SKM-1 treated with dmso at 0.1 percent for 144 hours (cell line): Measurements from ENCODE around the gene CHCHD10.

ENCODE experiments used
- DNase-seq: peaks from one replicate; lab custom pipeline; 2025; ENCODE audit not compliant: unreplicated experiment; lab: John Stamatoyannopoulos, UW

CHCHD10 gene

DNA sequence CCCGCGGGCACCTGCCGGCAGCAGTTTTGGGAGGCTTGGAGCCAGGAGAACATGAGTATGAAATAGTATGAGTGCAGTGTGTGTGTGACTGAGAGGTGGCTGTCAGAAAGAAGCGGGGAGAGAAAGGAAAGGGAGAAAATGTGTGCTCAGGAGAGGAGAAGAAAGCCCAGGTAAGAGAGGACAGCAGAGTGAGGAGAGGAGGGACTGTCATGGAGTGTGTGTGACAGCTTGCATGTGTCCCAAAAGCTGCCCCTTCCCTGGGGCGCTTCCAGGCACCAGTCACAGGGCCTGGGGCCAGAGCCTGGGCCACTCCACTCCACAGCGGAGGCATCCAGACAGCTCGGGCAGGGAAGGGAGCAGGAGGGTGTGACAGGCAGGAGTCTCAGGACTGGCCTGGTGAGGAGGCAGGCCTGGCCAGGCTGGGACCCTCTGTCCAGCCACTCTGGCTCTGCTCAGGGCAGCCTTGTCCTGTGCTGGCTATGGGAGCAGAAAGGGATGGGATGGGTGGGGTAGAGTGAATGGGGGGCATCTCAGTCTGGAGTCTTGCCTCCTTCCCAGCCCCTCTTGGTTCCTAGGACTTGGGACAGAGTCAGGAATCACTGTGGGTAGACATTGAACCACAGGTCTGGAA, 5.8 kb upstream of the CHCHD10 start:
- DNase-seq: no peak

DNA sequence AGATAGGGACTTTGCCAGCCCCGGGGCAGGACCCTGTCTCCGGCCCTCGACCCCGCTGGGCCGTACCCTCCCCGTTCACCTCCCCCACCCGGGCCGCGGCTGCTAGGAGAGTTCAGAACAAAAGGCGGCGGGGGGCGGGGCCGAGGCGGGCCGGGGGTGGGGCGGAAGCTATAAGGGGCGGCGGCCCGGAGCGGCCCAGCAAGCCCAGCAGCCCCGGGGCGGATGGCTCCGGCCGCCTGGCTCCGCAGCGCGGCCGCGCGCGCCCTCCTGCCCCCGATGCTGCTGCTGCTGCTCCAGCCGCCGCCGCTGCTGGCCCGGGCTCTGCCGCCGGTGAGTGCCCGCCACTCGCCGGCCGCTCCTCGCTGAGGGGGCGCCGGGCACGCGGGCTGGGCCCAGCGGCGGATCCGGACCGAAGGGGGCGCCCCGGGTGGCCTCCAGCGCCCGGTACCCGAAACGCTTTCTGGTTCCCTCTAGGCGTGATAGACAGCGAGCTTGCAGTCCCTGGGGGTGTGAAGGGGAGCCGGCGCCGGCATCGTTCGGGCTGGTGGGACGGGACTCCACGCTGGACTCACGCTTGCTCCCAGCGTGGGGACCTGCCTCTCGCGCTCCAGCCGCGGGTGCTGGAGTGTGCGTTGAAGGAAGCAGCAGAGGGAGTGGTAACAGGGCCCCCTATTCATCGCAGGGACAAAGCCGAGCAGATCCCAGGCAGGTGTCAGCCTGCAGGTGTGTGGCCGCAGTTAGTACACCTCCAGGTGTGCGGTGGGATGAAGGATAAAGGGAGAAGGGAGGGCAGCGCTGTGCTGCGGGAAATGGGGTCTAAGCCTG, 5.1 kb upstream of the CHCHD10 start, which contains the start of gene MMP11:
TSS of gene MMP11 (plus strand) at position 201 of the 825 bp plus-strand sequence. CDS start at position 223, 22 bp downstream.
- DNase-seq: no peak

DNA sequence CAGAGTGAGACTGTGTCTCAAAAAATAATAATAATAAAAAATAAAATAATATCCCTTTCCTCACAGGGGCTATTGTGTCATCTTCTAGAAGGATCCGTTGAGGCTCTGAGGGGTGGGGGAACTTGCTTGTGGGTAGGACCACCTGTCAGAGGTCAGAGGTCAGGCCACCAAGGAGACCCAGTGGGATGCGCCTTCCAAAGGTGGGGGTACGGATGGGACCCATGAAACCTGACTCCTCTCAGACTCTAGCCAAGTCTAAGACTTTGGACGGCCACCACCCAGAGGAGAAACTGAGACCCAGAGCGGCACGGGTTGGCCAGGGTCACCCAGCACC, 4.5 kb upstream of the CHCHD10 start:
- no peak for DNase-seq

GRCh38 chr22:23769321-23769965, 1.7 kb upstream of the CHCHD10 start:
- DNase-seq: no peak

GRCh38 chr22:23767303-23767672, 484 bp downstream of the CHCHD10 start:
- no peak for DNase-seq

- no peak for DNase-seq
Observed at GRCh38 chr22:23764899-23765881, 2.6 kb downstream of the CHCHD10 start.

GRCh38 chr22:23763954-23764353, 3.8 kb downstream of the CHCHD10 start:
- DNase-seq: no peak

GRCh38 chr22:23763579-23763945, 4.2 kb downstream of the CHCHD10 start:
- DNase-seq: no peak

- DNase-seq: no peak
Observed at GRCh38 chr22:23762842-23763578, 4.8 kb downstream of the CHCHD10 start, which contains the start of gene C22orf15. C22orf15 (plus strand) TSS chr22:23762990; CDS start chr22:23763307, 317 bp downstream.

DNA sequence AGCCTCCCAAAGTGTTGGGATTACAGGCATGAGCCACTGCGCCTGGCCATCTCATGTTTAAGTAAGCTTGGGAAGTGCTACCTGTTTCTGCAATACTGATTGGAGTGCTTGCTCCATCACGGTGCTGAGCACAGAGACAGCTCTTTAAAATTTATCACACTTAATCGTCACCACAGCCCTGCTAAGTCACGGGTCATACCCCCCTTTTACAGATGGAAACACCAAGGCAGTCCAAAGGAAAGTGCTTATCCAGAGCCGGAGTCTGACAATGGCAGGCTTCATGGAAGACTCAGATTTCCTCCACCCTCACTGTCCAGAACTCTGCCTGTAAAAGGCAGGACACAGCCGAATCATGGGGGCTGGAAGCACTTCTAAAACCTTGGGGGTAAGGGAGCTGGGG, 7.7 kb downstream of the CHCHD10 start:
- DNase-seq: no peak

- DNase-seq: no peak
Observed at GRCh38 chr22:23759566-23759965, 8.2 kb downstream of the CHCHD10 start.

GRCh38 chr22:23756891-23757290, 10.9 kb downstream of the CHCHD10 start:
- DNase-seq: no peak

DNA sequence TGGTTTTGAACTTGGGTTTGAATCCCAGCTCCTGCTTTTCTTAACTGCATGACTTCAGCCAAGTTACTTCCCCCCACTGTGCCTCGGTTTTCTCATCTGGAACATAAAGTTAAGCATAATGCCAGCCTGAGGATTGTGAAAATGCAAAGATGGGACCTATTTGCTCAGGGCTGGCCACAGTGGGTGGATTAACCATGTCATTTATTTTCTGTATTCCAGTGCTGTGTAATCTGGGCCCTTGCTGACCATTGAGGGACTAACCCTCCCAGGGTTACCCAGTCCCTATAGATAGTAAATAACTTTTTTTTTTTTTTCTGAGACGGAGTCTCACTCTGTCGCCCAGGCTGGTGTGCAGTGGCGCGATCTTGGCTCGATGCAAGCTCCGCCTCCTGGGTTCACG, 12.1 kb downstream of the CHCHD10 start:
- DNase-seq: no peak

GRCh38 chr22:23754980-23755636, 12.7 kb downstream of the CHCHD10 start:
- no peak for DNase-seq

DNA sequence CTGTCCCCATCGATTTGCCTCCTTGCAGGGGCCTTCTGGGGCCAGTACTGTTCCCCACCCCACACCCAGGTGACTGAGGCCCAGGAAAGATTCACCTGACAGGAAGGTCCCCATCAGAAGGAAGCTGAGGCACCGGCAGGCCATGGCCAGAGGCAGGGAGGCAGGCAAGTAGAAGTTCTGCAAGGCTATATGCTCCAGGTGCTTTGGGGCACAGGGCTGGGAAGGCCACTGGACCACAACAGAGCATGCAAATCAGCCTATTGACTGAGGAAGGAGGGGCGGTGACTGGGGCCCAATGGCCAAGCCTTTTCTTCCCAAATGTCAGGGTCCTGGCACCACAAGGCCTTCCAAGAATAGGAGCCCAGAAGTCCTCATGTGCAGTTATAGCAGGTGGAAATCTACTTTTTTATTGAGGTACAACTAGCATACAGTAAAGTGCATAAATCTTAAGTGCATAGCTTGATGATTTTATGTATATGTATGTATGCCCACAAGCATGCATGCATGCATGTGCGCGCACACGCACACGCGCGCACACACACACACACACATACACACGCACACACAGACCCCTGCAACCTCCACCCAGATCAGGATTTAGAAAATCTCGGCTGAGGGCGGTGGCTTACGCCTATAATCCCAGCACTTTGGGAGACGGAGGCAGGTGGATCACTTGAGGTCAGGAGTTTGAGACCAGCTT, 13.4 kb downstream of the CHCHD10 start, which contains the start of gene VPREB3:
TSS of gene VPREB3 (minus strand) at position 206 of the 700 bp plus-strand sequence. CDS start at position 144, 62 bp downstream.
- DNase-seq: no peak

DNA sequence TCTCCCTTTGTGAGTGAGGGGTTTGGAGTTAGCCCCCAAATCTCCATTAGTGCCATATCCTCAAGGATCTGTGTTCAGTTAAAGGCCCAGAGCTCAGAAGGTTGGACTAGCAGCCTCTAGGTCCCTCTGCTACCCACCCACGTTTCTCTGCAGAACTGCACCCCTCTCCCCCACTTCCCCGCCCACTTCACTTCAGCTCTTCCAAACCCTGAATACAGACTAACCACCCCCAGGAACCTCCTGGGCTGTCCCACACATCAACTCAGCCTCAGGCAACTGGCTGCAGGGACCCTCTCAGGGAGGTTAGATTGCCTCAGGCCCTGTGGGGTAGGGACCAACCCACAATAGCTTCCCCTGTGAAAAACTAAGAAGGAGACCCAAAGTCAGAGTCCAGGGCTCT, 14.4 kb downstream of the CHCHD10 start:
- no peak for DNase-seq

GRCh38 chr22:23752750-23753149, 15.0 kb downstream of the CHCHD10 start:
- DNase-seq: no peak

DNA sequence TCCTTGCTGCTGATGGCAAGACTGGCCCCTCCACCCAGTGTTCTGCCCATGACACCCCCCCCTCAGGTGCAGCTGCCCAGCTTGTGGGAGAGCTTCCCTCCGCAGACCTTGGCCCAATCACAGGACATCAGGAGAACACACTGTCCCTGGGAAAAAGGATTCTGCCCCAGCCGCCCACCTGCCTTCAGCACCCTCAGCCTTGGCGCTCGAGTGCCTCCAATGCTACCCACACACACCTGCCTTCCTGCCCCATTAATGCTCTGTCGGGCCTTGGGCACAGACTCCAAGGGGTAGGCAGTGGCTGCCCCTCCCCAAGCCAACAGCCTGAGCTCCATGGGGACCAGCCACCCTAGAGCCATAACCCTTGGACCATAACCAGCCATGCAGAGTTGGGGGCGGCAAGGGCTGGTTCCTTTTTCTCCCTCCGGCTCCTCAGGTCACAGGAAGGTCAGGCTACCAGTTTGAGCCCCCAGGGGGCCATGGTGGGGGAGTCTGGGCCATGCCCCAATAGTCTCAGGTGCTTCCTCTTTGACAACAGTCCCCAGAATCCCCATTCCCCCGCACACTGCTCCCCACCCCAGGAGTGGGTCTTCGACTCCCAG, 15.6 kb downstream of the CHCHD10 start:
- no peak for DNase-seq
